Stomach (tissue), 9 donors: ENCODE measurements around the gene CDKL1. TPM values are rescaled to one million over a fixed set of nuclear protein-coding genes. Genes with fewer than 3 reads are reported as not detected.

Experiments used
- DNase-seq, 2 donors: peaks; one replicate each; pipeline versions ENCODE4 v3.0.0 to v3.0.0-alpha.2; 2013 to 2019
- H3K27ac ChIP-seq, 5 donors: fragments of 200-600 bp in 4 of 5; sonication (generic) in 4 of 5; one replicate each; pipeline ENCODE4 v1.5.1; 2013 to 2019; ENCODE audit warnings: mild to moderate bottlenecking in 1 of 5, moderate library complexity in 1 of 5
- H3K27me3 ChIP-seq, 3 donors: fragments of 200-600 bp; sonication (generic); one replicate each; pipeline ENCODE4 v1.5.1; 2017 to 2019; ENCODE audit warnings: mixed run types in 1 of 3
- H3K36me3 ChIP-seq, 4 donors: fragments of 200-600 bp; sonication (generic); 1 replicate in 3 of 4; 2 replicates in 1 of 4; pipeline ENCODE4 v1.5.1; 2016 to 2019
- H3K4me1 ChIP-seq, 4 donors: fragments of 200-600 bp; sonication (generic); one replicate each; pipeline ENCODE4 v1.5.1; 2016 to 2019
- H3K4me3 ChIP-seq, 4 donors: fragments of 200-600 bp; sonication (generic) in 3 of 4; one replicate each; pipeline ENCODE4 v1.5.1; 2016 to 2019; ENCODE audit warnings: mild to moderate bottlenecking in 1 of 4
- H3K9me3 ChIP-seq, 4 donors: fragments of 200-600 bp; sonication (generic); one replicate each; pipeline ENCODE4 v1.5.1; 2016 to 2019
- CTCF ChIP-seq, 7 experiments: fragments of 450-650 bp in 4 of 7; fragments of 200-600 bp in 3 of 7; sonication (generic) in 3 of 7; IDR thresholded peaks; one replicate each; pipeline ENCODE4 v1.5.1; 2016 to 2019; ENCODE audit warnings: antibody characterized with exemption in 7 of 7, control low read depth in 2 of 7, mild to moderate bottlenecking in 1 of 7
- EP300 ChIP-seq: sonication (generic); formaldehyde crosslinking; IDR thresholded peaks from one replicate; pipeline ENCODE4 v1.6.1; 2017; ENCODE audit warnings: antibody characterized with exemption
- POLR2A ChIP-seq, 4 donors: fragments of 450-650 bp; IDR thresholded peaks; one replicate each; pipeline ENCODE4 v1.6.1; 2016; ENCODE audit warnings: antibody characterized with exemption in 4 of 4, control low read depth in 2 of 4, mild to moderate bottlenecking in 1 of 4, moderate library complexity in 1 of 4
- POLR2AphosphoS5 ChIP-seq, 3 donors: sonication (generic); formaldehyde crosslinking; IDR thresholded peaks; one replicate each; pipeline ENCODE4 v1.6.1; 2016; ENCODE audit warnings: antibody characterized with exemption in 3 of 3
- WGBS, 5 donors: extraction: QIAGEN DNeasy Blood & Tissue Kit in 3 of 5; methylation state at CpG; one replicate each; pipeline versions ENCODE4 v1.1.5 to v1.1.7; 2013 to 2018; 5-methylcytosine and 5-hydroxymethylcytosine counted together
- intact Hi-C: fragments of 100-400 bp; cut with DNase I; formaldehyde crosslinking; loops from one replicate; pipeline ENCODE4 v1.15.1; 2023; ENCODE audit warnings: low total_unique reads
- polyA plus RNA-seq, 3 donors: library from polyadenylated mRNA; stranded (reverse); fragments of 200-250 nt; gene quantifications; one replicate each; pipeline ENCODE4 v1.2.3, GENCODE V29; 2013
- total RNA-seq, 5 donors: library from RNA; depleted of rRNA; stranded (reverse); fragments of >200 nt; gene quantifications; one replicate each; pipeline versions ENCODE4 v1.1.0 to v1.2.3, GENCODE V29; 2014 to 2016
- donor health status: healthy with polysubstance abuse.
- donor health status: Bipolar disorder and iron deficiency.
- donor health status: healthy.

CDKL1 gene
- total and polyA plus RNA-seq, 8 donors, result 0.61 to 174 (median 1.4) TPM; not detected in 1

DNA sequence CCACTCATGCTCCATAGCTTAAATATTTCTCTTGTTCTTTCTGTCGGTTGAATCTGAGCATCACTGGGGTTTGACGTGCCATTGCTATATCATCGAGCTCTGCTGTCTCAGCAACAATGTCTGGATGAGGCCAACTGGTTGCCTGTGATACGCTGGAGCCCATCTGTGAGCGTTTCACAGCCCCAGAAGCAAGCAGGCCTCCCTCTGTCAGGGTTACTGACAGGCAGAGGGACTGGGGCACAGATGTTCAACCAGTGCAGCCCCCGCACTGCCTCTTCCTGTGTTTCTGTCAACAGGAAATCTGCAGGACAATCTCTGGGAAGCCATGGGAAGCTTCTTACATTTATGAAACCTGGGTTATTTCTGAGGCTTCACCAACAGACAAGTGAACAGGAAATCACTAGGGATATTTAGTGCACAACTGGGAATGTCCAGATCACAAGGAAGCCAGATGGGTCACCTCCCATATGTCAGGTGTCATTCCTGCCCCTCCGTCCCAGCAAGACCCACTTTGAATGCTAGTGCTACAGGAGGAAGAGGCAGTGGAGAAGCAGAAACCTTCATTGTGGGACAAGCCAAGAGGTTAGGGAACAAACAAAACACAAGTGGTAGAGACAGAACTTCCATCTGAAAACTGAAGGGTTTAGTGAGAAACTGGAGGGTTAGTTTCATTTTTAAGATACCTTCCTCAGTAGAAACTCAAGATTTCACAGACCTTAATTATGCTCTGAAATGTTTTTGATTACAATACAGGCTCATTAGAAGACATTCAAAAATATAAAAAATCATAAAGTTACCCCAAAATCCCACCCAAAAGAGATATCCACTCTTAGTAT, 60.5 kb downstream of the CDKL1 start:
- Histone ChIP-seq H3K27ac (peak overlapping the region; percentile 20 to 75 (median 68)), H3K4me3 (no peak overlapping the region), H3K36me3 (peaks cover 0 to 24% (median 13%) of the 10 kb centered on the region in 4 donors), H3K9me3 (no peaks in the 10 kb centered on the region), H3K27me3 (no peaks in the 10 kb centered on the region), H3K4me1 (peaks cover 0 to 33% (median 22%) of the 10 kb centered on the region in 4 donors)
- intact Hi-C loops, result no loop called here
- WGBS, 5 donors, result 47 to 62% (median 60%) methylated on average over 7 of the region's 7 CpGs
- peak in 1 of 2 donors; percentile 85 for DNase-seq
- TF ChIP-seq EP300 (no peak), CTCF (IDR thresholded peaks at IDR 0.05) (no peak), POLR2AphosphoS5 (IDR thresholded peaks at IDR 0.05) (no peak), POLR2A (IDR thresholded peaks at IDR 0.05) (no peak)

DNA sequence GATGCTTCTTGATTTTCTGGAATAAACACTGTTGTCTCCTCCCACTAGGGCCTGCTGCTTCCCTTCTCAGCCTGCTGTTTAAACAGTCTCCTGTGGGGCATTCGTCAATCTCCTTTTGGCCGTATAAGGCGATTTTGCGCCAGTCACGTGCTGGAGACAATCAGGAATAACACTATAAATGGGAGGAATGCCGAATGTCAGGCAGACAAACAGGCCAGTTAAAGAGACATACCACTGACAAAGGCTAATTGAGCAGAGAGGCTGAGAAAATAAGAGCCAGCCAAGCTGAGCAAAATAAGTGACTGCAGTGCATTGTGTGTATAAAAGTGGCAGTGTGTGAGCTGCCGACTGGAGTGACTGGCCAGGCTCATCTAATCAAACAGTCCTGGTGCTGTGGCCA, 61.3 kb downstream of the CDKL1 start:
- no peaks in the 10 kb centered on the region for H3K27me3 ChIP-seq
- peaks cover 0 to 25% (median 21%) of the 10 kb centered on the region in 4 donors for H3K36me3 ChIP-seq
- intact Hi-C loops, result no loop called here
- TF ChIP-seq EP300 (no peak), POLR2A (IDR thresholded peaks at IDR 0.05) (no peak), CTCF (IDR thresholded peaks at IDR 0.05) (peak in 1 of 7 experiments; percentile 4), POLR2AphosphoS5 (IDR thresholded peaks at IDR 0.05) (no peak)
- WGBS, 5 donors, result 8 to 21% (median 16%) methylated on average over 7 of the region's 7 CpGs
- H3K4me1 ChIP-seq, result peaks cover 0 to 33% (median 22%) of the 10 kb centered on the region in 4 donors
- no peaks in the 10 kb centered on the region for H3K9me3 ChIP-seq
- H3K4me3 ChIP-seq, result no peak overlapping the region
- peak overlapping the region in 4 of 5 donors; percentile 20 to 75 (median 69) for H3K27ac ChIP-seq
- peak in 1 of 2 donors; percentile 90 for DNase-seq

DNA sequence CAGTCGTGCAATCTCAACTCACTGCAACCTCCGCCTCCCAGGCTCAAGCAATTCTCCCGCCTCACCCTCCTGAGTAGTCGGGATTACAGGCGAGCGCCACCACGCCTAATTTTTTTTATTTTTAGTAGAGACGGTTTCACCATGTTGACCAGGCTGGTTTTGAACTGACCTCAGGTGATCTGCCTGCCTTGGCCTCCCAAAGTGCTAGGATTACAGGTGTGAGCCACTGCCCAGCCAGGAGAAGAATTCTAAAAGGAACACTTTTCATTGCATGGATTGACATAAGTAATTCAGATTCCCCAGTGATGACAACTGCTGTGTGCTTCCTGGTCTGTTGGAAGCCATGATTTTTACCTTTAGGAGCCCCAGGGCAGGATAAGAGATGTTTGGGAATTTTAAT, 62.5 kb downstream of the CDKL1 start:
- H3K27ac ChIP-seq, result peak overlapping the region in 1 of 5 donors; percentile 75
- TF ChIP-seq CTCF (IDR thresholded peaks at IDR 0.05) (no peak), POLR2A (IDR thresholded peaks at IDR 0.05) (no peak), EP300 (no peak), POLR2AphosphoS5 (IDR thresholded peaks at IDR 0.05) (no peak)
- WGBS, 5 donors, result 93 to 97% (median 94%) methylated on average over 8 of the region's 8 CpGs
- peaks cover 0 to 24% (median 21%) of the 10 kb centered on the region in 4 donors for H3K4me1 ChIP-seq
- no peak overlapping the region for H3K4me3 ChIP-seq
- peaks cover 0 to 32% (median 30%) of the 10 kb centered on the region in 4 donors for H3K36me3 ChIP-seq
- intact Hi-C loops, result no loop called here
- no peaks in the 10 kb centered on the region for H3K9me3 ChIP-seq
- no peaks in the 10 kb centered on the region for H3K27me3 ChIP-seq
- no peak for DNase-seq

DNA sequence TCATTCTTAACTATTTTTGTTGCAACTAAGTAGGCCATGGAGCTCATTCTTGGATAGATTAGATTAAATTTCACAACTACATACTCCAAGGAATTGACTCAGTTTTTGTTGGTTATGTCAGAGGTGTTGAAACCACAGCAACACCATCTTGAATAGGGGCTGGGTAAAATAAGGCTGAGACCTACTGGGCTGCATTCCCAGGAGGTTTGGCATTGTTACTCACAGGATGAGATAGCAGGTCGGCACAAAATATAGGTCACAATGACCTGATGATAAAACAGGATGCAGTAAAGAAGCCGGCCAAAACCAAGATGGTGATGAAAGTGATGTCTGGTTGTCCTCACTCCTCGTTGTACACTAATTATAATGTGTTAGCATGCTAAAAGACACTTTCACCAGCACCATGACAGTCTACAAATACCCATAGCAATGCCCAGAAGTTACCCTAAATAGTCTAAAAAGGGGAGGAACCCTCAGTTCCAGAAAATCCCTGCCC, 63.6 kb downstream of the CDKL1 start:
- intact Hi-C loops, result no loop called here
- no peak for TF ChIP-seq EP300
- TF ChIP-seq POLR2A (IDR thresholded peaks at IDR 0.05), result no peak
- no peak for TF ChIP-seq CTCF (IDR thresholded peaks at IDR 0.05)
- H3K27ac ChIP-seq, result no peak overlapping the region
- H3K36me3 ChIP-seq, result peaks cover 0 to 37% (median 35%) of the 10 kb centered on the region in 4 donors
- H3K9me3 ChIP-seq, result no peaks in the 10 kb centered on the region
- 46 to 73% (median 58%) methylated on average over 3 of the region's 3 CpGs for WGBS, 5 donors
- no peak for DNase-seq
- peaks cover 0 to 20% (median 15%) of the 10 kb centered on the region in 4 donors for H3K4me1 ChIP-seq
- H3K4me3 ChIP-seq, result no peak overlapping the region
- H3K27me3 ChIP-seq, result no peaks in the 10 kb centered on the region
